ENCODE results near the gene CAND1.

The CAND1 gene

DNA sequence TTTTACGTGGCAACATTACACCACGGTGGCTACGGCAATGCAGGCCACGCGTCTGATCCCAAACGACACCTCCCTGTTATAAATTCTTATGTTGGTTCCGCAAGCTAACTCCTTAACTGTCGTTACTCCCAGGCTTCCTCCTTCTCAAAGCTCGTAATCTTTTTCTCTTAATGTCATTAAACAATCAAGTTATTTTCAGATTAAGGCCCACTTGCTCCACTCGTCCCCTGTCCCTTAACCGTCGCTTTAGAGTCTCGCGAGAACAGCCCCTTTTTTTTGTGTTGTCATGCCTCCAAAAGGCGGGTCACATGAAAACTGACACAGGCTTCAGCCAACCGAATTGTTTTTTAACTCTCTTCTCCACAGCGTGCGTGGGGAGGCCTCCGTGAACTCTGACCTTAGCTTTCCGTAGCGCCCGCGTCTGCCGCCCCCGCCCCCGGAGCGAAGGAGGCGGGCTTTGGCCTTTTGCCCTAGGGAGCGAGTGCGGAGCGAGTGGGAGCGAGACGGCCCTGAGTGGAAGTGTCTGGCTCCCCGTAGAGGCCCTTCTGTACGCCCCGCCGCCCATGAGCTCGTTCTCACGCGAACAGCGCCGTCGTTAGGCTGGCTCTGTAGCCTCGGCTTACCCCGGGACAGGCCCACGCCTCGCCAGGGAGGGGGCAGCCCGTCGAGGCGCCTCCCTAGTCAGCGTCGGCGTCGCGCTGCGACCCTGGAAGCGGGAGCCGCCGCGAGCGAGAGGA is at the start of gene CAND1:
Gene CAND1 (plus strand): TSS at position 463 of the 737 bp plus-strand sequence. CDS start 360 bp downstream, outside the sequence.
- H3K4me1 ChIP-seq (ENCODE audit: control insufficient read depth, low read depth, low read length) = peaks cover 11% of the 10 kb centered on the region
- no peaks in the 10 kb centered on the region for H3K9me3 ChIP-seq (ENCODE audit: control insufficient read depth, low read depth, low read length)
- H3K4me3 ChIP-seq (ENCODE audit: low read length) = peak within 1 kb of the TSS; percentile 73
- peak within 1 kb of the TSS; percentile 90 for H3K9ac ChIP-seq (ENCODE audit: low read length)
- peak within 1 kb of the TSS; percentile 80 for H3K27ac ChIP-seq (ENCODE audit: low read length)
- no peaks in the 10 kb centered on the region for H3K27me3 ChIP-seq (ENCODE audit: control insufficient read depth, insufficient read depth, low read length)
- H3K36me3 ChIP-seq (ENCODE audit: control insufficient read depth, low read depth, low read length) = peaks cover 3% of the 10 kb centered on the region

DNA sequence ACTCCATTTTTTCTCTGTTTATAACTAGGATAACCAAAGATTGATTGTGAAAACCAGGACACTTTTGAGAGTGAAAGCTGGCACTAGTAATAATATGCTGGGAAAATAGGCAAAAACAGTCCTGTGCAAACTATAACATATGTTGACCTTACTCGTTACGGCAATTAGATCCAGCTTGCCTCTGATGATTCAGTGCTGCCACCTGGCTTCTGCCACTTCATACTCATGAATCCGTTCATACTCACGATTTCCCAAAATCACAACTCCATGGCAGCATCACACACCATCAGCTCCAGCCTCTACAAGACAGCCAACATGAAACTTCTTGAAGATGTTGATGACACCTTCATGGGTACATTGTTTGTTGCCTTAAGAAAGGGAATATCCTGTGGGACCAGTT is 49.1 kb upstream of the CAND1 start:
- H3K4me1 ChIP-seq (ENCODE audit: control insufficient read depth, low read depth, low read length) = peaks cover 8% of the 10 kb centered on the region
- no peak overlapping the region for H3K27ac ChIP-seq (ENCODE audit: low read length)
- no peak overlapping the region for H3K4me3 ChIP-seq (ENCODE audit: low read length)
- H3K27me3 ChIP-seq (ENCODE audit: control insufficient read depth, insufficient read depth, low read length) = no peaks in the 10 kb centered on the region
- no peaks in the 10 kb centered on the region for H3K9me3 ChIP-seq (ENCODE audit: control insufficient read depth, low read depth, low read length)
- H3K36me3 ChIP-seq (ENCODE audit: control insufficient read depth, low read depth, low read length) = no peaks in the 10 kb centered on the region
- no peak overlapping the region for H3K9ac ChIP-seq (ENCODE audit: low read length)

DNA sequence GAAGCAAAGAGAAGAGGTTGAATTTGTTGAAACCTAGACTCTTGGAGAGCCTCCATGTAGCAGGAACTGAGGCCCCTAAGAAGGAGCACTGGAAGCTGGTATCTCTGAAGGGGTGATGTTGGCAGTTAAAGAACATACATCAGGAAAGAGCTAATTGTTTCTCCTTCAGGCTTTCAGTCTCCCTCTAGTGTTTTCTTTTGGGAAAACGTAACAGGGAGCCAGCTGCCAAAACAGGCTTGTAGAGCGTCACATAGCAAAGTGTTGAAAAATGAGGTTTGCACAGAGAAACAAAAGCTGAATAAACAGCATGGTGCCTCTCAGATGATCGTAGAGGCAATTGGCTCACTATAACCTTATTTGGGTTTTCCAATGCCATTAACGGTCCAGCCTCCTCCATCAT is 46.9 kb upstream of the CAND1 start:
- no peak overlapping the region for H3K4me3 ChIP-seq (ENCODE audit: low read length)
- H3K27me3 ChIP-seq (ENCODE audit: control insufficient read depth, insufficient read depth, low read length) = no peaks in the 10 kb centered on the region
- H3K9me3 ChIP-seq (ENCODE audit: control insufficient read depth, low read depth, low read length) = no peaks in the 10 kb centered on the region
- no peaks in the 10 kb centered on the region for H3K36me3 ChIP-seq (ENCODE audit: control insufficient read depth, low read depth, low read length)
- H3K9ac ChIP-seq (ENCODE audit: low read length) = no peak overlapping the region
- H3K27ac ChIP-seq (ENCODE audit: low read length) = no peak overlapping the region
- H3K4me1 ChIP-seq (ENCODE audit: control insufficient read depth, low read depth, low read length) = peaks cover 8% of the 10 kb centered on the region

DNA sequence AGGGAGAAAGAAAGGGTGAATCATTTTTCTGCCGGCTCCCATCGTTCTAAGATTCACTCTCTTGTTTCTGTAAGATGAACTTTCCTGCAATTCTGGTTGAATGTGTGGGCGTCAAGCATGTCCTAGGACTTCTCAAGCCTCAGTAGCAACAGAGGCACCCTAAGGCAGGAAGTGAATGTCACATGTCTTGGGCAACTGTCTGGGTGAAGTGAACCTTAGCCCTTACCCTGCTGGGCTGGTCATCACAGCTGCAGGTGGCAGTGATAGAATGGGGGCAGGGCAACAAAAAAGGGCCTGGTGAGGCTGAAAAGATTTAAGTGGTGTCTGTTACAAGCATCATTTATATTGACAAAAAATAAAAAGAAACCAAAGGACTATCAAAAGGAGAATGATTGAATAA is 45.9 kb upstream of the CAND1 start:
- no peaks in the 10 kb centered on the region for H3K27me3 ChIP-seq (ENCODE audit: control insufficient read depth, insufficient read depth, low read length)
- H3K9me3 ChIP-seq (ENCODE audit: control insufficient read depth, low read depth, low read length) = no peaks in the 10 kb centered on the region
- no peaks in the 10 kb centered on the region for H3K36me3 ChIP-seq (ENCODE audit: control insufficient read depth, low read depth, low read length)
- H3K4me1 ChIP-seq (ENCODE audit: control insufficient read depth, low read depth, low read length) = peaks cover 8% of the 10 kb centered on the region
- no peak overlapping the region for H3K9ac ChIP-seq (ENCODE audit: low read length)
- no peak overlapping the region for H3K4me3 ChIP-seq (ENCODE audit: low read length)
- H3K27ac ChIP-seq (ENCODE audit: low read length) = no peak overlapping the region

DNA sequence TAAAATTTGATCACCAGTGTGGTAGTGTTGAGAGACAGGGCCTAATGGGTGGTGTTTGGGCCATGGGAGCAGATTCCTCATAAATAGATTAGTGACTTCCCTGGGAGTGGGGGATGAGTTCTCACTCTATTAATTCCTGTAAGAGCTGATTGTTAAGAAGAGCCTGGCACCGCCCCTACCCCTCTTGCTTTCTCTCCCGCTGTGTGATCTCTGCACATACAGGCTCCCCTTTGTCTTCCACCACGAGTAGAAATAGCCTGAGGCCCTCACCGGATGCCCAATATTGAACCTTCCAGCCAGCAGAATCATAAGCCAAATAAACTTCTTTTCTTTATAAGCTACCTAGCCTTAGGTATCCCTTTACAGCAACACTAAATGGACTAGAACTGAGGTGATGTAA is 31.9 kb upstream of the CAND1 start:
- H3K4me3 ChIP-seq (ENCODE audit: low read length) = no peak overlapping the region
- H3K27ac ChIP-seq (ENCODE audit: low read length) = no peak overlapping the region
- H3K36me3 ChIP-seq (ENCODE audit: control insufficient read depth, low read depth, low read length) = no peaks in the 10 kb centered on the region
- H3K27me3 ChIP-seq (ENCODE audit: control insufficient read depth, insufficient read depth, low read length) = no peaks in the 10 kb centered on the region
- H3K9me3 ChIP-seq (ENCODE audit: control insufficient read depth, low read depth, low read length) = peaks cover 5% of the 10 kb centered on the region
- H3K4me1 ChIP-seq (ENCODE audit: control insufficient read depth, low read depth, low read length) = peaks cover 13% of the 10 kb centered on the region
- no peak overlapping the region for H3K9ac ChIP-seq (ENCODE audit: low read length)

DNA sequence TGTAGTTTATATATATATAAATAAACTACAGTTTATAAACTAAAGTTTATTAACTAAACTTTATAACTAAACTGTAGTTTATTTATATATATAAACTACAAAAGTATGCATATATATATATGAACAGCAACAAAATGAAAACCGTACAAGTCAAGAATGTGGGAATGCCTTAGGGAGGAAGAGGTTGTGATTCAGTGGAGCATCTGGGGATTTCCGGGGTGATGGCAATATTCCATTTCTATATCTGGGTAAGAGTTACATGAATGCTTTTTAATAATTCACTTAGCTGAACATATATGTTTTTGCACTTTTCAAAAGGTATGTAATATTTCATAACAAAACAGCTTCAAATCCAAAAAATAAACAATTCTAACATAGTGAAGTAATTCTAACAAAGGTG is 30.1 kb upstream of the CAND1 start:
- Histone ChIP-seq H3K36me3 (ENCODE audit: control insufficient read depth, low read depth, low read length) (no peaks in the 10 kb centered on the region), H3K9me3 (ENCODE audit: control insufficient read depth, low read depth, low read length) (peaks cover 5% of the 10 kb centered on the region), H3K27ac (ENCODE audit: low read length) (no peak overlapping the region), H3K9ac (ENCODE audit: low read length) (no peak overlapping the region), H3K27me3 (ENCODE audit: control insufficient read depth, insufficient read depth, low read length) (no peaks in the 10 kb centered on the region), H3K4me3 (ENCODE audit: low read length) (no peak overlapping the region), H3K4me1 (ENCODE audit: control insufficient read depth, low read depth, low read length) (peaks cover 13% of the 10 kb centered on the region)

DNA sequence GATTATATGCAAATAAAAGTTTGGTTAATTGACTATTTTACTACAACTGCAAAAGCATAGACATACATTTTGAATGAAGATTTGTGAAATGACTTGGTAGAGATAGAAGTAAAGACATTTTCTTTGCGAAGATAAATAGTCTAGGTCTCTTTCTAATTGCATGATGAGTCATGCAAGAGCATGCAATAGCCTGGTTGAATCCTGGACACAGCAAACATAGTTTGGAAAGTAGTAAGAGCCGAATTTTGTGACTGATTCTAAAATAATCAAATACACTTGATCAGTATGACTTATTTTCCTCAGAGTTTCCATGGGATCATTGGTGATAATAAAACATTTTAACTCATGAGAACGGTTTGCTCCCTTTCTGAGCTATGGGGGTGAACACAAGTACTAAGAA is 27.7 kb upstream of the CAND1 start:
- no peak overlapping the region for H3K27ac ChIP-seq (ENCODE audit: low read length)
- no peak overlapping the region for H3K9ac ChIP-seq (ENCODE audit: low read length)
- H3K27me3 ChIP-seq (ENCODE audit: control insufficient read depth, insufficient read depth, low read length) = no peaks in the 10 kb centered on the region
- no peak overlapping the region for H3K4me3 ChIP-seq (ENCODE audit: low read length)
- no peaks in the 10 kb centered on the region for H3K36me3 ChIP-seq (ENCODE audit: control insufficient read depth, low read depth, low read length)
- H3K4me1 ChIP-seq (ENCODE audit: control insufficient read depth, low read depth, low read length) = peaks cover 13% of the 10 kb centered on the region
- no peaks in the 10 kb centered on the region for H3K9me3 ChIP-seq (ENCODE audit: control insufficient read depth, low read depth, low read length)

DNA sequence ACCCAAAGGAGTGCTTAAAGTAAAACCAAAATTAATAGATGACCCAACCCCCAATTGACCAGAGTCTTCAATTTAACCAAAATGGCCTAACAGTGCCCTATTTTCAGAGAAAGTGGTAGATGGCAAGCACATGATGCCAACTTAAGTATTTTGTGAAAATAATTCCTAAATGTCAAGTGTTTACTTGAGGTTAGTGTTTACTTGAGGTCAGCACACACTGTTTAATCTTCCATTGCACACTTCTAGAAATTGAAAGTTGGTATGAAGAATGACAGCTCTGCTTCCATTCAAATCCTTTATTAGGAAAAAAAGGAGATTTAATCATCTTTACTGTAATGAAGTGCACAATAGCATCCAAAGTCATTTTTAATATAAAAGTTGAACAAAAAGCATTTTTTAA is 25.9 kb upstream of the CAND1 start:
- Histone ChIP-seq H3K9me3 (ENCODE audit: control insufficient read depth, low read depth, low read length) (no peaks in the 10 kb centered on the region), H3K27me3 (ENCODE audit: control insufficient read depth, insufficient read depth, low read length) (no peaks in the 10 kb centered on the region), H3K4me1 (ENCODE audit: control insufficient read depth, low read depth, low read length) (no peaks in the 10 kb centered on the region), H3K4me3 (ENCODE audit: low read length) (no peak overlapping the region), H3K27ac (ENCODE audit: low read length) (no peak overlapping the region), H3K9ac (ENCODE audit: low read length) (no peak overlapping the region), H3K36me3 (ENCODE audit: control insufficient read depth, low read depth, low read length) (no peaks in the 10 kb centered on the region)

DNA sequence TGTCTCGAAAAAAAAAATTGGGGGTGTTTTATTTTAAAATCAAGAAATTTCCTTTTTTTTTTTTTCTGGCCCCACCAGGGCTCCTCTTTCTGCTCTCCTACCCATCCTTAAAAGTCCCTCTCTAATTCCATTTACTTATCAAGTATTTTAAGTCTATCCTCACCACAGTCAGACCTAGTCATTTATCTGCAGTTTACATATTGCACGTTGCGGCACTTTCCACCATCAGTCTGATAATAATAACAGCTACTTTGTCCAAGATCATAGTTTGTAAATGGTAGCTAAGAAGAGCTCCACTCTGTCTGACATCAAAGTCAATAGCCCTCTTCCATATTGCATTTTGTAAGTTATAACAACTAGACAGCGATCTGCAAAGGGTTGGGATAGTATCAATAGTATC is 23.6 kb upstream of the CAND1 start:
- Histone ChIP-seq H3K4me1 (ENCODE audit: control insufficient read depth, low read depth, low read length) (no peaks in the 10 kb centered on the region), H3K27ac (ENCODE audit: low read length) (no peak overlapping the region), H3K4me3 (ENCODE audit: low read length) (no peak overlapping the region), H3K9ac (ENCODE audit: low read length) (no peak overlapping the region), H3K27me3 (ENCODE audit: control insufficient read depth, insufficient read depth, low read length) (no peaks in the 10 kb centered on the region), H3K9me3 (ENCODE audit: control insufficient read depth, low read depth, low read length) (no peaks in the 10 kb centered on the region), H3K36me3 (ENCODE audit: control insufficient read depth, low read depth, low read length) (no peaks in the 10 kb centered on the region)

DNA sequence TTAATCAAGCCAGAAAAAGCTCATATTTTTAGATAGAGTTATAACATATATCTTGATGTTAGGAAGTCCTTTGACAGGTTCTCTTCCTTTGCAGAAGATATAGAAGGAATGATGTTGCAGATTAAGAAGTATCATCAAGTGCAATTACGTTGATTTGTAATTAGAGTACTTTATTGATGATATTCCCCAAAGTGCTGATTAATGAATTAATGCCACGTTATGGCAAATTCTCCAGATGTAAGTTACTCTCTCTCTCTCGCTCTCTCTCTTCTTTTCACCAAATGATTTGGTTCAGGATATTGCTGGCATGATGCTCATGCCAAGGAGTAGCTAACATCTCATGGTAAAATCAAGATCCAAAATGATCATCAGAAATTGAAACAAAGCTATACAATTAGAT is 18.1 kb upstream of the CAND1 start:
- no peaks in the 10 kb centered on the region for H3K4me1 ChIP-seq (ENCODE audit: control insufficient read depth, low read depth, low read length)
- no peak overlapping the region for H3K4me3 ChIP-seq (ENCODE audit: low read length)
- no peak overlapping the region for H3K9ac ChIP-seq (ENCODE audit: low read length)
- H3K36me3 ChIP-seq (ENCODE audit: control insufficient read depth, low read depth, low read length) = no peaks in the 10 kb centered on the region
- H3K27ac ChIP-seq (ENCODE audit: low read length) = no peak overlapping the region
- H3K9me3 ChIP-seq (ENCODE audit: control insufficient read depth, low read depth, low read length) = no peaks in the 10 kb centered on the region
- no peaks in the 10 kb centered on the region for H3K27me3 ChIP-seq (ENCODE audit: control insufficient read depth, insufficient read depth, low read length)

DNA sequence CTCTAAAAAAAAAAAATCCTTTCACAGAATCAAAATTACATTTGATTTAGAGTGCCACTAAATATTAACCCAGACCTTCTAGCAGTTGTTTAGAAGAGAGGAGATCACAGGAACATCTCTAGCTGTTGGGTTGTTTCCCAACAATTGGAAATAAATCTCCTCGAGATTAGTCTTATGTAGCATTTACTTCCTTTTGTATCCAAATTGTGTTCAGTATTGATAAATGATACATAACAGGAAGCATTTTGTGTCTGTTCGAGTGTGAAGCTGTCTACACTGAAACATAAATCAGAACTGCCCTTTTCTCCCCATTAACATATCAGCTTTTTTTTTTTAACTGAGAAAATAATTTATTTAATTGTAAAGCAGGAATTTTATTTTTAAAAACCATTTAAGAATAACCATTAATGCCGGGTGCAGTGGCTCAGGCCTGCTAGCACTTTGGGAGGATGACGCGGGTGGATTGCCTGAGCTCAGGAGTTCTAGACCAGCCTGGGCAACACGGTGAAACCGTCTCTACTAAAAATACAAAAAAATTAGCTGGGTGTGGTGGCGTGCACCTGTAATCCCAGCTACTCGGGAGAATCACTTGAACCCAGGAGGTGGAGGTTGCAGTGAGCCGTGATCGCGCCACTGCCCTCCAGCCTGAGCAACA is 14.7 kb upstream of the CAND1 start:
- Histone ChIP-seq H3K27ac (ENCODE audit: low read length) (no peak overlapping the region), H3K36me3 (ENCODE audit: control insufficient read depth, low read depth, low read length) (no peaks in the 10 kb centered on the region), H3K9me3 (ENCODE audit: control insufficient read depth, low read depth, low read length) (no peaks in the 10 kb centered on the region), H3K4me1 (ENCODE audit: control insufficient read depth, low read depth, low read length) (no peaks in the 10 kb centered on the region), H3K4me3 (ENCODE audit: low read length) (no peak overlapping the region), H3K27me3 (ENCODE audit: control insufficient read depth, insufficient read depth, low read length) (no peaks in the 10 kb centered on the region), H3K9ac (ENCODE audit: low read length) (no peak overlapping the region)

DNA sequence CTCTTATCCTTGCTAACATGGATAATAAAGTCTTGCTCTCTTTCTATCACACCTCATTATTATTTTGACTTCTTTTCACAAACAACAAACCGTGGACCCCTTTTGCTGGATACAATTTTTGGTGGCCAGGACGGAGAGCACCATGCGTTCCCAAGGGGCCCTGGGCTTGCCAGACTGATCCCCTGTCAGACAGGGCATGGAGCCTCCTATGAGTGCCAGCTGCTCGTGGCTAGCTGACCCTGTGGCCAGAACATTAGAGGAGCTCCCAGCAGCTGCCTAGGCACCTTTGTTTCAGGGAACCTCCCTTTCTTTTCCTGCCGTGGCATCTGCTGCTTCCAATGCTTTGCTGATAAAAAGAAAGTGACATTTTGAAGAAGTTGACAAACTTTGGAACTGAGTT is 12.5 kb upstream of the CAND1 start:
- no peaks in the 10 kb centered on the region for H3K9me3 ChIP-seq (ENCODE audit: control insufficient read depth, low read depth, low read length)
- H3K4me3 ChIP-seq (ENCODE audit: low read length) = no peak overlapping the region
- H3K9ac ChIP-seq (ENCODE audit: low read length) = no peak overlapping the region
- no peaks in the 10 kb centered on the region for H3K27me3 ChIP-seq (ENCODE audit: control insufficient read depth, insufficient read depth, low read length)
- no peak overlapping the region for H3K27ac ChIP-seq (ENCODE audit: low read length)
- no peaks in the 10 kb centered on the region for H3K4me1 ChIP-seq (ENCODE audit: control insufficient read depth, low read depth, low read length)
- H3K36me3 ChIP-seq (ENCODE audit: control insufficient read depth, low read depth, low read length) = no peaks in the 10 kb centered on the region

Data from iPS-18a (cell line).